GM19397 (cell line): ENCODE measurements around the gene DPYSL5.
"Not testable (repeated sequence)": the region's sequence is repeated elsewhere in the genome, so short reads cannot be mapped to it uniquely, and the experiment has no call there.

Source experiments
- ATAC-seq: cut with Tn5 transposase; IDR thresholded peaks from one replicate; pipeline ENCODE4 v1.9.1; 2021; ENCODE audit warnings: mild to moderate bottlenecking, moderate library complexity; ENCODE audit not compliant: unreplicated experiment

DPYSL5 gene

DNA sequence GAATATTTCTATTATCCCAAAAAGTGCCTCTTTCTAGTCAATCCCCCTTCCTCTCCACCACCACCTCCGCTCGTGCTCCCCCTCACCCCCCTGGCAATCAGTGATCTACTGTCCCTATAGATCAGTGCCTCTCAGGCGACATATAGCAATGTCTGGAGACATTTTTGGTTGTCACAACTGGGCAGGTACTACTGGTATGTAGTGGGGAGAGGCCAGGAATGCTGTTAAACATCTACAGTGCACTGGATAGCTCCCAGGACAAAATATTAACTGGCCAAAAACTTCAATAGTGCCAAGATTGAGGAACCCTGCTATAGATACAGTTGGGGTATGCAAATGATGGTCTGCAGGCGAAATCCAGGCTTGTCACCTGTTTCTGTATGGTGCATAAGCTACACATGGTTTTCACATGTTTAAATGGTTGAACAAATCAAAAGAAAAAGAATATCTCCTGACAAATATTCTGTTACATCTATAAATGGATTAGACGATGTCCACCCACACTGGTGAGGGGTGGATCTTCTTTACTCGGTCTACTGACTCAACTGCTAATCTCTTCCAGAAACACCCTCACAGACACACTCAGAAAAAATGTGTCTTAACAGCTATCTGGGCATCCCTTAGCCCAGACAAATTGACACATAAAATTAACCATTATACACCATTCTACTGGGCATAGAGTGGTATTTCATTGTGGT, 25.5 kb downstream of the DPYSL5 start:
- no peak for ATAC-seq

DNA sequence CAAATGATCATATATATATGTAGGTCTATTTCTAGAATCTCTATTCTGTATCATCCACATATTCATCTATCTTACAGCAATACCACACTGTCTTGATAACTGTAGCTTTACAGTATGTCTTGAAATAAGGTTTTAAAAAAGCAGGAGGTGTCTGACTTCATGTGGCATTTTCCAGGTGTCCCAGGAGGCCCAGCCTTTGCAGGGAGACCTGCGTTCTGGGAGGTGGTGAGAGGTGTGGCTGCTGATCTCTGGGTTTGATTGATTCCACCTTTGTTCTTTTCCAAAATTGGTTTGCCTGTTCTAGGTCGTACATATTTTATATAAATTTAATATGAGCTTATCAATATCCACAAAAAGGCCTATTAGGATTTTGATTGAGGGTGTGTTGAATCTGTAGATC, 26.6 kb downstream of the DPYSL5 start:
- ATAC-seq, result no peak

DNA sequence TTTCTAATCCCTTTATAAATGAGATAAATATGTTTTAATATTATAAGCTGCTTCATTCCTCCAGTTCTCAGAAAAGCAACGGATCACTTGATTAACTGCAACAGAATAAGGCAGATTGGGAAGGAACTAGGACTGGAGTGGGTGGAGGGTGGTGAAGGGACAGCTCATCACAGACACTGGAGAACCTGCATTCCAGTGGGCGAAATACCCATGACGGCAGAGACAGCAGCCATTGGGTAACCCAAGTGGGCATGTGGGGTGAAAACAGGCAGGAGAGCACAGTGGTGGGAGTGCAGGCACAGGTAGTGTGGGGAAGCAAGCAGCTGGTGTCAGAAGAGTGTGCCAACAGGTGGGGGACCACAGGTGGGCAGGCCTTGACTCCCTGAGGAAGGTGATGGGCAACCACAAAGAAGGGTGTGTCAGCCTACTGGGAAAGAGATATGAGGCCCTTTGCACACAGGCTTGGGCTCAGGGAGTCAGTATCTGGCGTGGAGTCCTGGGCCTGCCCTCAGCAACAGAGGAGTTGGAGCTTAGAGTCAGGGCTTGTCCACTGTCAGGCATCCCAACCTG, 27.2 kb downstream of the DPYSL5 start:
- no peak for ATAC-seq

DNA sequence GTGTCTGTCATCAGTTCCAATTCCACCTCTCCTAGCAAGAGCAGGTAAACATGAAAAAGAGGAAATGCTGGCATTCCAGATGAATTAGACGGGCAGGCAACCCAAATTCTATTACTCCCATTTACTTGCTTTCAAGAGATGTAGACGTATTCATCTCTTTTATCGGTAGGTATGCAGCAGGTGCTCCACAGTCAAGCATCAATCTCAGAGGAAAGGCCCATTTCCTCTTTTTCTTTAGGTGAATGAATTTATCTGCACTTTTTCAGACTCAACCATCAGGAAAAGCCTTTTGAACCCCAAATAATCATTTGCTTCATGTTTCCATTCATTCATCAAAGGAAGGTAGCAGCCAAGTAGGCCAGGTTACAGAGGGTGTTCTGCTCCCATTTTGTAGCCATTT, 27.9 kb downstream of the DPYSL5 start:
- no peak for ATAC-seq

DNA sequence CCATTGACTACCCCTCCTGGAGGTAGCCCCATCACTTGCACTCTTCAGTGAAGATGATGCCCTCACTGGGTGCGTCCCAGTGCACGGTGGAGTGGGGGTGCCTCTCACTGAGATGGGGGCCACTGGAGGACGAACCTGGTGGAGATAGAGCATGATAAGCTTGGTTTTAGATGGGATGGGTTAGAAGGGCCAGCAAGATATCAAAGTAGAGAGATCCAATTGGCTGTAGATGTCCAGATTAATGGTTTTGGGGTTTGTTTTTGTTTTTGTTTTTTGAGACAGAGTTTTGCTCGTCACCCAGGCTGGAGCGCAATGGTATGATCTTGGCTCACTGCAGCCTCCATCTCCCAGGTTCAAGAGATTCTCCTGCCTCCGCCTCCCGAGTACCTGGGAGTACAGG, 28.3 kb downstream of the DPYSL5 start:
- ATAC-seq, result no peak

DNA sequence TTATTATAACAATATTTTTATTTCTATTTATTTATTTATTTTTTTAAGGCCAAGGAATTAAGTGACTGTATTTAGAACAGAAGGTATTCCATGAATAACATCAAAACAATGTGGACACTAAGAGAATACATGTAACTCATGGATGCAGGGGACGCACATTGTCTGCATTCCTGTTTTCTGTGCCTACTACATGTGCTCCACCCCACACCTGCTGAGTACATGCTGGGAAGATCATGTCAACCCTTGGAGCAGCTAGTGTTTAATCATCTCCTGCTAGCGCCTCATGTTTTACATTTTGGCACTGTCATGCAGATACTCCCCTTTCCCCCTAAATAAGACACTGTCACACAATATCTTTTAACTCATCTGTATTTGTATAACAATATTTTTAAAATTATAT, 29.3 kb downstream of the DPYSL5 start:
- no peak for ATAC-seq

DNA sequence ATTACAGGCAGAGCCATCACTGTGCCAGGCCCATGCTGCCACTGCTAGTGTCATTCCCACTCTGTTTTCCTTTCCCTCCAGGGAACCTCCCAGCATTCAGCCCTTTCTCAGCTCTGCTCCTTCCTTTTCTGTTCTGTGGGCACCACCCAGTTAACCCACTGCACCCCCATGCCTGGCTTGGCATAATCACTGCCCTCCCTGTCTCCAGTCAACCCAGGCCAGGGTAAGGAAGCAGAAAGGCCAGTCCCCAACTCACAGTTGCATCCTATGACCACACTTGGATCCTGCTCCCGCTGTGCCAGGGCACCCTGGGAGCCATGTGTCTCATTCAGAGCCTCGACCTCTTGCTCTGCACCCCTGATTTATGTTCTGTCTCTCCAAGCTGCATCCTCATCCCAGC, 32.2 kb downstream of the DPYSL5 start:
- ATAC-seq, result no peak

DNA sequence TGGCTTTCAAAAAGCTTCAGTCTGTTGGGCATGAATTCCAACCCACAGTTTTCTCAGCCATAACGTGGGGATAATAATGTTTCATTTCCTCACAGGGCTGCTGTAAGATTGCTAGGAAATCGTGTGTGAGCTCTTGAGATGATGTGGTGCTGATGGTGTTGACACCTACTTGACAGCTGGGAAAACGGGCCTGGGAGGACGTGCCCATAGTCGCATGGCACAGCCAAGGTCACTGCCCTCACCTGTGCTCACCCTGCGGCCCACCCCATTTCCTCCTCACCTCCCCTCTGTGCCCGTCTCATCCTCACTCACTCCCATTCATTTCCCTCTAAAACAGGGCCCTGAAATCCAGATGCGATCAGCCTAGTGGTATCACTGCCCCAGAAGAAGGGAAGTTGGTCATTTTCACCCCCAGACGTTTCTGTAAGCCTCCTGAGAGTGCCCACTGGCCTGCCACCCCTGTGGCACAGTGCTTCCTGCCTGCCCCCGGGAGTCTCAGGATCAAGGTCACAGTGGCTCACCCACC, 33.0 kb downstream of the DPYSL5 start:
- no peak for ATAC-seq

DNA sequence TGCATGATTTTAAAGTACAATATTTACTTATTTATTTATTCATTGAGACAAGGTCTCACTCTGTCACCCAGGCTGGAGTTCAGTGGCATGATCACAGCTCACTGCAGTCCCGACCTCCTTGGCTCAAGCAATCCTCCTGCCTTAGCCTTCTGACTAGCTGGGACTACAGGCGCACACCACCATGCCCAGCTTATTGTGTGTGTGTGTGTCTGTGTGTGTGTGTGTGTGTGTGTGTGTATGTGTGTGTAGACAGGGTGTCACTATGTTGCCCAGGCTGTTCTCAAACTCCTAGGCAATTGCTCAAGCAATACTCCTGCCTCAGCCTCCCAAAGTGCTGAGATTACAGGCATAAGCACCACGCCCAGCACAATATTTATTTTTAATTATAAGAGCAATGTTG, 34.3 kb downstream of the DPYSL5 start:
- ATAC-seq, result not testable (repeated sequence)

DNA sequence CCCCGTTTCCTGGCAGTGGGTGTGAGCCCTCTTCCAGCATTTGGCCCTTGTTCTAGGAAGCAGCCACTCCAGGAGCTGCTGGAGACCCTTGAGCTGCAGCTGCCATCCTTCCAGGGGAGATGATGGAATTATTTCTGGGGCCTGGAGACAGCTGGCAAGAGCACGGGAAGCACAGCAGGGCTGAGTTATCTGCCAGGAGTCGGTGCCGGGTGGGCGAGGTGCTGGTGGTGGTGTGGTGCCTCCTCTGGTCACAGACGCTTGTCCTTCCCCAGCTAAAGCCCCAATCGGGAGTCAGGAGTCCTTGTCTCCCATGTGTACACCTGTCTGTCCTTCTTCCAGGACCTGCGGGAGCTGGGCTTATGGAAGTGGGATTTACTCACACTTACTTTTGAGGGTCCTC, 36.0 kb downstream of the DPYSL5 start:
- ATAC-seq, result no peak

DNA sequence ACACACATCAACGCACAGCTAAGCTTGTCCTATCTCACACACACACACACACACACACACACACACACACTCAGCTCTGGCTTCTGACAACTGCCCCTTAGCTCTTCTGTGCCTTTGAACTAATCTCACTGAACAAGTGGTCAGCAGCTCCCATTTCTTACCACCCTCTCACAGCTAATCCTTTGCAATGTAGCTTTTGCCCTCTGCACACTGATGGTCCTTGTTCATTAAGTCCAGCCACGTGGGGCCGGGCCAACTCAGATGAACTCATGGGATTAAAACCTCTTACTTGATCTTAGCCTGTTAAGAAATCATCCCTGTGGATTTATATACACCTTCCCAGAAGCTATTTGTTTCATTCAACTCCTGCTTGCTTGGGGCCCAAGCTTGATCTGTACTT, 36.6 kb downstream of the DPYSL5 start:
- no peak for ATAC-seq

DNA sequence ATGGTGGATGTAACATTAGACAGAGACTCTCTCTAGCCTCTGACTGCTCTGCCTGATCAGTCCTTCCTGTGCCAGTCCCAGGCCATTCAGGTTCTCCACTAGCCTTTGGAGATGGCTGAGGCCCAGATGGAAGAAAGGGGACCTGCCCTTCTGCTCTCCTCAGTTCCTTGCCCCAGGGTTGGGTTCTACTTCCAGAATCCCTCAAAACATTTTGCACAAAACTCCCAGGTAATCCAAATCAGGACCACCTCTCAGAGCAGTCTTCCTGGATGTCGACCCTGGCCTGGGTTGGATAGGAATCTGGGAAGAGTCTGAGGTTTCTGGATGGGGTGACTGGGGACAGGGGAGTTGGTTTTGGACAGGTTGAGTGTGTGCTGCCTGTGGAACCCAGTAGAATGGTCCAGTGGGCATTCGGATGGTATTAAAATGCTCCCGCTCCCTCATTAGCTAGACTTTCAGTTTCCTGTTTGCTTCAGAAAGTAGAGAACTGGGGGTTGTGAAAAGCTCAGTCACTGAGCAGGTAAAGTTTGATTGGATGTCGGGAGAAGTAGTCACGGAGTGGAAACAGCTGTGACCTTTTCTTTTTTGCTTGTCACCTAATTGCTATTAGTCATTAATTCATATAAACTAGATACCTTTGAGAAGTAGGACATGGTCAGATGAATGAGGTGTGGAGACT, 37.9 kb downstream of the DPYSL5 start:
- ATAC-seq, result no peak

DNA sequence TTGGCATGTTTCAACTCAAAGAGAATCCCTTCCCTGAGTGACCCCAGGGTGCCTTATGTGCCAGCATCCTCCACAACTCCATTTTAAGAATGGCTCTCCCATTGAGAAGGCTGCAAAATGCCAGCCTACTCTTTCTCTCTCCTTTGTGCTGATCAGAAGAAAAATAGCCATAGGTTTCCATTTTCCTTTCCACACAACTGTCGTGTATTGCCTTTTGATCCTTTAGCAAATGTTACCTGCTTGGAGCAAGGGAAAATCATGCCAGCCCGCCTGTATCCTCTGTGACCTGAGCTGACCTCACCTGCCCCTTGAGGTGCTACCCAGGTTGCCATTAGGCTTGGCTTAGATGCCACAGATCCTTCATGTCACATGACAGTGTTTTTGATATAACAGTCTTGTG, 38.8 kb downstream of the DPYSL5 start:
- no peak for ATAC-seq

DNA sequence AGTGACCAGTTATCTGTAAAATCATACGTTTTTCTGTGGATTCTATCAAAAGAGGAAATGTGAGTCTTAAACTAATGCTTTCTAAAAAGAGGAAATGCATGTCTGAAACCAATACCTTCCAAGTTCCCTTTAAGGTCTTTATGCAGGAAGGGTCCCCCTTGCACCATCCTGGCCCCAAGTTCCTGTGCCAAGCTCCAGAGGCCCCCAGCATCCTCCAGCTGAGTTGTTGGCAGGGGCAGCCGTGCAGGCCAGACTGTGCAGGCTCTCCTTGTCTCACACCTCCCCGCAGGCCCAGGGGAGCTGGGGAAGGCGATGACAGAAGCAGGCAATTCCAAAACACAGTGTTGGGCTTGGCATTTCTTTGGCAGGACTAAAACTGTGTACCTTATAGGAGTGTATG, 39.2 kb downstream of the DPYSL5 start:
- no peak for ATAC-seq

DNA sequence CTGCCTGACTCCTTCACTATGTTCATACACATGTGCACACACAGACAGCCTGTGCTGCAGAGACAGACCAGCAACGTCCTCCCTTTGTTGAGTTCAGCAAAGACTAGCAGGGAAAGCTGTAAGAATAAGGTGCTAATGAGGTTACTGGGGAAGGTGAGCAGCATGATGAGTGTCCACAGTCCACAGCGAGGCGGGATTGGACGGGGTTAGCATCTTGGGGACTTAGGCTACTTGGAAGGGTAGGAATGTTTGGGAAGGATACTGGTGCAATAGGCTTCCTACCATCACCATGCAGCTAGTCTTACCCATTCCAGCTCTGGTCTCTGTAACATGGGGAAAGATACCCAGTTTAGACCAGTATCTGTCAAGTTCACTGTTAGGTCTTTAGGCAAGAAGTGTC, 41.9 kb downstream of the DPYSL5 start:
- ATAC-seq, result no peak

DNA sequence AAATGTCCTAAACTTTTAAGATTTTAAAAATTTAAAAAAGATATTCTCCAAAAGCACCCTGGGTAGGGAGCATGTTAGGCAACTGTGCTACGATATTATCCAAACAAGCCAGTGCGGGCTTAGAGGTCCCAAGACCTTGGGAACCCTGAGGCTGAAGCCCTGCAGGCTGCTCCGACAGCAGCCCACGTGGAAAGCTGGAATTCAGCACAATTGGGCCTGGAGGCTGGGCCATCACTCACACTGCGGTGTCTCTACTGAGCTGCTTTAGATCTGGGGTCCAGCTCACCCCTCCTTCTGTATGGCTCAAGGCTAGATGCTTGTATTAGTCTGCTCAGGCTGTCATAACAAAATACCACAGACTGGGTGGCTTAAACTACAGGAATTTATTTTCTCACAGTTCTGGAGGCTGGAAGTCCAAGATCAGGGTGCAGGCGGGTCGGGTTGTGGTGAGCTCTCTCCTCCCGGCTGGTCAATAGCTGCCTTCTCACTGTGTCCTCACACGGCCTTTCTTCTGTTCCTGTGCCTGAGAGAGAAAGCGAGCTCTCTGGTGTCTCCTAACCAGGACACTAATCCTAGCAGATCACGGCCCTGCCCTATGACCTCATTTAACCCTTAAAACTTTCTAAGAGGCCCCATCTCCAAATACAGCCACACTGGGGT, 42.5 kb downstream of the DPYSL5 start:
- ATAC-seq, result no peak

DNA sequence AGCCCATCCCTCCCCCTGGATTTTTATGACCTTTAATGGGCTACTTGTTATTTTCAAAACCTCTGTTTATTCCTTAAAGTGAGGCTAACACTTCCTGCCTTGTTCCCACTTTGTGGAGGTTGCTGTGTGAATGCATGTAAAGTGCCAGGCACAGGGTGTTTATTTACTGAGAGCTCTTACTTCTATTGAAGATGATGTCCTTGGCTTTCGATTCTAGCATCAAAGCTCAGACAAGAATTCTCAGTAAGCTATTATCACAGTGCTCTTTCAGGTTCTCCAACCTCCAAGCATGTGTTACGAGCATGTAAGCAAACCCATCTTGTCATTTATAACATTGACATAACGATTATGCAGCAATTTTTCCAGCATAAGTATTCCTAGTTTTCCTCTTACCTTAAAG, 44.2 kb downstream of the DPYSL5 start:
- ATAC-seq, result no peak

DNA sequence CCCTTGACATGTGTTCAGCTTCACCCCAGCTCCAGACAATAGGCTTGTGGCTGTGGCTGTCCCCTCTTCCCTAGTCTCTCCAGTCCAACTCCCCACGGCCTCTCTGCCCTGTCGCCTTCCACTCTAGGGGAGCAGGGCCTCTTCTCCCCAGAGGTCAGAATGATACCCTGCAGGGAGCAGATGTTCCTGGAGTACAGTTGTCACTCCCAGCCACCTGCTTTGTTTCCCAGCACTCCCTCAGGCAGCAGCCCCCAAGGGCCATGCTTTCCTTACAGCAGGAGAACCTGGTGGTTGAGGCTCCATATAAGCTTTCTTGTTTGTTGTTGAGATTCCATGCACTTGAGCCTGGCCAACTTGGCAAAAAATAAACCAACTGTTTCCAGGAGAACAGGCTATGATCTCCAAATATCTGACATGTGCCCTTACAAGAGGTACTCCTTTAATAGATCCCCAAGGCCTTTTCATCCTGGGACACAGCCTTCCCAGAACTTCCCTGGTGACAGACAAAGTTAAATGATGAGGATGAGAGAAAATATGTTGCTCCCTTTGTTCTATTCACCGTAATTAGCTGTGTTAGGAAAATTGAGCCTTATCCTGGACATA, 45.1 kb downstream of the DPYSL5 start:
- no peak for ATAC-seq

DNA sequence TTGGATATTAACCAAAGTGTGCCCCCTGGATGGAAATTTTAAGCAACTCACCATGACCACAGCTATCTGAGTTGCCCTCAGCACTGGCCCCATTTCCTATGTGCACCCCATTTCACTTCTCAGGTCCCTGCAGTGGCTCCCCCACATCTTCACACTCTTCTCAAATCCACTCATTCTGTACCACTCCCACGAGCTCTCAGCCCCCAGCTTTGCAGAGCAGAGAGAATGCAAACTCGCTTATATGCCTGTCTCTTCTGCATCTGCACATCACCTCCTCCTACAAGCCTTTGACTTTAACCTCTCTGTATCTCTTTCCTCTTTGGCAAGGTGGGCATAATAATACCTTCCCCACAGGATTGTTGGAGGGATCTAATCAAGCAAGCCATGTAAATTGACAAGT, 46.2 kb downstream of the DPYSL5 start:
- no peak for ATAC-seq

DNA sequence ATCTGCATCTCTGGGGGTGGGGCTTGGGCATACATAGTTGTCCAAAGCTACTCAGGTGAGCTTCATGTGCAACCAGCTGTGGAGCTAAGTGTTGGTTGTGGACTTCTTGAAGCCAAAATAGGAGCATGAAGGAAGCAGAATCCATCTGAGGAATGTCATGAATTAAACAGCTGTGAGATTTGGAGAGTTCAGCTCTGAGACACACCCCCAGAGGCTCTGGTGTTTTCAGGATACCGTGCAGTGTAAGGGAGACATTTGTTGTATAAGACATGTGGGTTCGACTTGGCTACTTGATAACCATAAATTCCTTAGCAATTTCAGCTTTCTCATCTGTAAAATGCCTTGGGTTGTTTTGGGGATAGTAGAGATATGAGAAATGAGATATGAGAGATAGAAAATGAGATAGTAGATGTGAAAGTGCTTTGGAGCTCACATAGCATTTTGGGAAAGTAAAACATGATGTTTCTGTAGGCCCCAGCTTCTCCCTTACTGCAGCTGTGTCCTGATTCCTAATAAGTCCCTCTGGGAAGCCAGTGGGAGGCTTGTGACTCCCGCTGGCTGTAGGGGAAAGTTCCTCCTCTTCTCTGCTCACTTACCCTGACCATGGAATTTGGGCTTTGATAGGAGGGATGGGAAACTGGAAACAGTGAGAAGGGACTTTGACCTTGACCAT, 50.0 kb downstream of the DPYSL5 start:
- ATAC-seq, result no peak
